GM23338 (cell line): ENCODE measurements around the gene VPS37C. TPM values are rescaled to one million over a fixed set of nuclear protein-coding genes. Genes with fewer than 3 reads are reported as not detected.

Experiments used
- ATAC-seq: fragments of 200-7000 bp; cut with Tn5 transposase; 3 replicates; pipeline ENCODE4 v1.9.1; 2020
- DNase-seq: peaks from one replicate; pipeline ENCODE4 v3.0.0-alpha.2; 2015; ENCODE audit warnings: low spot score
- H2AFZ ChIP-seq: fragments of 200-600 bp; sonication (generic); 2 replicates; pipeline ENCODE4 v1.8.0; 2016; ENCODE audit warnings: antibody characterized with exemption, mild to moderate bottlenecking, moderate library complexity
- H3F3A ChIP-seq: fragments of 200-600 bp; sonication (generic); replicated peaks from 2 replicates; pipeline ENCODE4 v1.8.0; 2017; ENCODE audit warnings: antibody characterized with exemption, mixed run types, low read depth
- H3K27ac ChIP-seq: fragments of 200-600 bp; sonication (generic); 2 replicates; pipeline ENCODE4 v1.6.1; 2016; ENCODE audit warnings: low read depth
- H3K27me3 ChIP-seq: fragments of 200-600 bp; sonication (generic); 2 replicates; pipeline ENCODE4 v1.8.0; 2016; ENCODE audit warnings: mild to moderate bottlenecking, mixed run types, moderate library complexity; ENCODE audit not compliant: insufficient read depth
- H3K36me3 ChIP-seq: fragments of 200-600 bp; sonication (generic); 2 replicates; pipeline ENCODE4 v1.8.0; 2016; ENCODE audit warnings: mild to moderate bottlenecking; ENCODE audit not compliant: insufficient read depth
- H3K4me1 ChIP-seq: fragments of 200-600 bp; sonication (generic); 2 replicates; pipeline ENCODE4 v1.8.0; 2016; ENCODE audit warnings: mild to moderate bottlenecking, moderate library complexity; ENCODE audit not compliant: insufficient read depth
- H3K4me2 ChIP-seq: fragments of 200-600 bp; sonication (generic); 2 replicates; pipeline ENCODE4 v1.7.1; 2017; ENCODE audit warnings: mixed run types
- H3K4me3 ChIP-seq: fragments of 200-600 bp; sonication (generic); 2 replicates; pipeline ENCODE4 v1.6.1; 2016; ENCODE audit warnings: mixed run types
- H3K79me2 ChIP-seq: fragments of 200-600 bp; sonication (generic); replicated peaks from 2 replicates; pipeline ENCODE4 v1.8.0; 2017; ENCODE audit warnings: mild to moderate bottlenecking; ENCODE audit not compliant: insufficient read depth
- H3K9me2 ChIP-seq: fragments of 200-600 bp; sonication (generic); 2 replicates; pipeline ENCODE4 v1.8.0; 2017; ENCODE audit not compliant: insufficient read depth
- H4K20me1 ChIP-seq: fragments of 200-600 bp; sonication (generic); replicated peaks from 2 replicates; pipeline ENCODE4 v1.8.0; 2017; ENCODE audit warnings: mild to moderate bottlenecking; ENCODE audit not compliant: insufficient read depth
- H3K27ac Mint-ChIP-seq: 2 replicates; pipeline ENCODE4 v1.8.0; 2020; ENCODE audit warnings: inconsistent platforms, mild to moderate bottlenecking, moderate library complexity, mixed read lengths
- H3K27me3 Mint-ChIP-seq: 3 replicates; pipeline ENCODE4 v1.8.0; 2022; ENCODE audit warnings: low read depth, mild to moderate bottlenecking, moderate library complexity, mixed read lengths, inconsistent platforms; ENCODE audit not compliant: insufficient read depth, poor library complexity
- H3K36me3 Mint-ChIP-seq: 3 replicates; pipeline ENCODE4 v1.8.0; 2021; ENCODE audit warnings: low read depth, mild to moderate bottlenecking, inconsistent platforms, moderate library complexity, mixed read lengths
- H3K4me1 Mint-ChIP-seq: 3 replicates; pipeline ENCODE4 v1.8.0; 2020; ENCODE audit warnings: mild to moderate bottlenecking, inconsistent platforms, mixed read lengths
- H3K4me3 Mint-ChIP-seq: 3 replicates; pipeline ENCODE4 v1.8.0; 2021; ENCODE audit warnings: moderate library complexity, mild to moderate bottlenecking, inconsistent platforms, mixed read lengths
- H3K9me3 Mint-ChIP-seq: 3 replicates; pipeline ENCODE4 v1.8.0; 2020; ENCODE audit warnings: moderate library complexity, mild to moderate bottlenecking, inconsistent platforms, mixed read lengths
- CREB1 ChIP-seq: fragments of 250-450 bp; sonication (Bioruptor Pico); IDR thresholded peaks from 2 replicates; pipeline ENCODE4 v1.5.0; 2020; ENCODE audit warnings: low read depth, mild to moderate bottlenecking, moderate library complexity
- CTCF ChIP-seq, 2 experiments: fragments of 200-600 bp in 1 of 2; sonication (generic) in 1 of 2; conservative IDR thresholded peaks; 2 replicates each; pipeline versions ENCODE4 v1.5.1 to v1.6.1; 2016 to 2017; ENCODE audit warnings: antibody characterized with exemption in 2 of 2, low read depth in 2 of 2, mild to moderate bottlenecking in 2 of 2, moderate library complexity in 1 of 2
- EZH2 ChIP-seq: fragments of 200-600 bp; sonication (generic); IDR thresholded peaks from one replicate; pipeline ENCODE4 v1.8.0; 2017; ENCODE audit warnings: antibody characterized with exemption, mild to moderate bottlenecking, low read depth; ENCODE audit not compliant: unreplicated experiment
- EZH2phosphoT487 ChIP-seq: fragments of 200-600 bp; sonication (generic); IDR thresholded peaks from one replicate; pipeline ENCODE4 v1.8.1; 2018; ENCODE audit warnings: antibody characterized with exemption; ENCODE audit not compliant: unreplicated experiment
- JUNB ChIP-seq: IDR thresholded peaks from one replicate; pipeline ENCODE4 v1.6.1; 2016; ENCODE audit warnings: antibody characterized with exemption; ENCODE audit not compliant: unreplicated experiment
- NANOG ChIP-seq: IDR thresholded peaks from 2 replicates; pipeline ENCODE4 v1.6.1; 2016; ENCODE audit warnings: antibody characterized with exemption, borderline replicate concordance
- POLR2AphosphoS5 ChIP-seq: IDR thresholded peaks from 2 replicates; pipeline ENCODE4 v1.6.1; 2016; ENCODE audit warnings: antibody characterized with exemption, low read depth
- REST ChIP-seq: IDR thresholded peaks from one replicate; pipeline ENCODE4 v1.6.1; 2018; ENCODE audit warnings: antibody characterized with exemption; ENCODE audit not compliant: unreplicated experiment
- STAT1 ChIP-seq: IDR thresholded peaks from one replicate; pipeline ENCODE4 v1.6.1; 2016; ENCODE audit warnings: antibody characterized with exemption; ENCODE audit not compliant: unreplicated experiment
- ZNF114 ChIP-seq: fragments of 250-450 bp; sonication (Bioruptor Pico); IDR thresholded peaks from 2 replicates; pipeline ENCODE4 v1.5.0; 2020; ENCODE audit warnings: mild to moderate bottlenecking, moderate library complexity
- ZNF331 ChIP-seq: fragments of 250-450 bp; sonication (Bioruptor Pico); IDR thresholded peaks from 2 replicates; pipeline ENCODE4 v1.5.0; 2020; ENCODE audit warnings: low read depth, mild to moderate bottlenecking, moderate library complexity
- ZNF462 ChIP-seq: fragments of 250-450 bp; sonication (Bioruptor Pico); IDR thresholded peaks from 2 replicates; pipeline ENCODE4 v1.5.0; 2020; ENCODE audit warnings: mild to moderate bottlenecking, moderate library complexity
- polyA plus RNA-seq: library from polyadenylated mRNA; unstranded; fragments of >200 nt; fragmentation: Nextera tagmentation; extraction: Ambion mirVana; gene quantifications from 2 replicates; pipeline ENCODE4 v1.2.1, GENCODE V29; 2016
- total RNA-seq: library from RNA; depleted of rRNA; stranded (reverse); fragments of >200 nt; shearing (Covaris generic); gene quantifications from 2 replicates; pipeline ENCODE4 v1.2.3, GENCODE V29; 2014
- TF ChIP-seq, protein P1 (sequence below): IDR thresholded peaks from 2 replicates; pipeline ENCODE4 v1.6.1; 2016; ENCODE audit warnings: antibody characterized with exemption

The VPS37C gene
- total and polyA plus RNA-seq, 2 experiments from 2014 or later, result 8.8 to 19.4 TPM

- no peak overlapping the region for H3K27ac Mint-ChIP-seq
- Histone ChIP-seq H3K79me2 (no peaks in the 10 kb centered on the region), H3K4me3 (no peak overlapping the region), H3F3A (no peaks in the 10 kb centered on the region), H3K36me3 (no peaks in the 10 kb centered on the region), H3K4me1 (no peaks in the 10 kb centered on the region), H3K9me2 (peaks cover 4% of the 10 kb centered on the region; the same call in 1 of the 2 replicates), H4K20me1 (no peaks in the 10 kb centered on the region), H3K27ac (no peak overlapping the region), H3K4me2 (no peak overlapping the region), H3K27me3 (no peaks in the 10 kb centered on the region), H2AFZ (no peak overlapping the region)
- ATAC-seq, result no peak
- no peaks in the 10 kb centered on the region; the same call in 2 of the 3 replicates for H3K4me1 Mint-ChIP-seq
- no peak overlapping the region for H3K4me3 Mint-ChIP-seq
- no peak for TF ChIP-seq CREB1
- TF ChIP-seq, protein P1, sequence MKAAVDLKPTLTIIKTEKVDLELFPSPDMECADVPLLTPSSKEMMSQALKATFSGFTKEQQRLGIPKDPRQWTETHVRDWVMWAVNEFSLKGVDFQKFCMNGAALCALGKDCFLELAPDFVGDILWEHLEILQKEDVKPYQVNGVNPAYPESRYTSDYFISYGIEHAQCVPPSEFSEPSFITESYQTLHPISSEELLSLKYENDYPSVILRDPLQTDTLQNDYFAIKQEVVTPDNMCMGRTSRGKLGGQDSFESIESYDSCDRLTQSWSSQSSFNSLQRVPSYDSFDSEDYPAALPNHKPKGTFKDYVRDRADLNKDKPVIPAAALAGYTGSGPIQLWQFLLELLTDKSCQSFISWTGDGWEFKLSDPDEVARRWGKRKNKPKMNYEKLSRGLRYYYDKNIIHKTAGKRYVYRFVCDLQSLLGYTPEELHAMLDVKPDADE, result no peak
- TF ChIP-seq REST, result no peak
- no peak for TF ChIP-seq ZNF462 (CRISPR knock-in tag)
- no peak for TF ChIP-seq ZNF114 (CRISPR knock-in tag)
- no peak for TF ChIP-seq EZH2phosphoT487
- TF ChIP-seq JUNB, result no peak
- no peak for TF ChIP-seq STAT1
- TF ChIP-seq NANOG, result no peak
- TF ChIP-seq POLR2AphosphoS5, result no peak
- TF ChIP-seq EZH2, result no peak
- TF ChIP-seq CTCF (conservative IDR thresholded peaks at IDR 0.05; ENCODE audit: low read depth in 2 of 2), result no peak
- TF ChIP-seq ZNF331 (CRISPR knock-in tag), result no peak
- H3K27me3 Mint-ChIP-seq, result peaks cover 15% of the 10 kb centered on the region
- no peaks in the 10 kb centered on the region for H3K36me3 Mint-ChIP-seq
- no peak for DNase-seq
- no peaks in the 10 kb centered on the region; the same call in 1 of the 3 replicates for H3K9me3 Mint-ChIP-seq
Measured at GRCh38 chr11:61176446-61176845, 15.2 kb upstream of the VPS37C start.
